Adipocyte (in vitro differentiated cells): ENCODE data around the gene PTK7.
"Not testable (repeated sequence)": the region's sequence is repeated elsewhere in the genome, so short reads cannot be mapped to it uniquely, and the experiment has no call there.

Source experiments
- DNase-seq: peaks from one replicate; pipeline ENCODE4 v3.0.0-alpha.2; 2015; ENCODE audit warnings: low read depth
- H3K27me3 ChIP-seq: replicated peaks from 2 replicates; pipeline ENCODE4 v1.7.0; 2013; ENCODE audit warnings: mild to moderate bottlenecking, low read length, moderate library complexity; ENCODE audit not compliant: control insufficient read depth, insufficient read depth
- H3K36me3 ChIP-seq: 2 replicates; pipeline ENCODE4 v1.7.0; 2013; ENCODE audit warnings: low read length, mild to moderate bottlenecking, moderate library complexity; ENCODE audit not compliant: control insufficient read depth, insufficient read depth, severe bottlenecking
- H3K4me1 ChIP-seq: 2 replicates; pipeline ENCODE4 v1.7.0; 2013; ENCODE audit warnings: mild to moderate bottlenecking, low read length, moderate library complexity; ENCODE audit not compliant: control insufficient read depth, insufficient read depth
- H3K4me3 ChIP-seq: 2 replicates; pipeline ENCODE4 v1.7.0; 2013; ENCODE audit warnings: mild to moderate bottlenecking, low read length, moderate library complexity
- H3K9ac ChIP-seq: 2 replicates; pipeline ENCODE4 v1.7.0; 2013; ENCODE audit warnings: mild to moderate bottlenecking, low read length, moderate library complexity
- H3K9me3 ChIP-seq: 2 replicates; pipeline ENCODE4 v1.7.0; 2013; ENCODE audit warnings: mild to moderate bottlenecking, low read length, moderate library complexity; ENCODE audit not compliant: control insufficient read depth

Gene PTK7

DNA sequence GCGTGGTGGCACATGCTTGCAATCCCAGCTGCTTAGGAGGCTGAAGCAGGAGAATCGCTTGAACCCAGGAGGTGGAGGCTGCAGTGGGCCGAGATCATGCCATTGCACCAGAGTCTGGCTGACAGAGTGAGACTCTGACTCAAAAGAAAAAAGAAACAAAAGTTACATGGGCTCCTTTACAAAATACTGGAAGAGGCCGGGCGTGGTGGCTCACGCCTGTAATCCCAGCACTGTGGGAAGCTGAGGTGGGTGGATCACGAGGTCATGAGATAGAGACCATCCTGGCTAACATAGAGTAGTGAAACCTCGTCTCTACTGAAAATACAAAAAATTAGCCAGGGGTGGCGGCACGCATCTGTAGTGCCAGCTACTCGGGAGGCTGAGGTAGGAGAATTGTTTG, 63.9 kb downstream of the PTK7 start:
- not testable (repeated sequence) for H3K36me3 ChIP-seq, H3K27me3 ChIP-seq, H3K4me3 ChIP-seq, DNase-seq, H3K9ac ChIP-seq, H3K9me3 ChIP-seq
- H3K4me1 ChIP-seq = peaks cover 11% of the 10 kb centered on the region

DNA sequence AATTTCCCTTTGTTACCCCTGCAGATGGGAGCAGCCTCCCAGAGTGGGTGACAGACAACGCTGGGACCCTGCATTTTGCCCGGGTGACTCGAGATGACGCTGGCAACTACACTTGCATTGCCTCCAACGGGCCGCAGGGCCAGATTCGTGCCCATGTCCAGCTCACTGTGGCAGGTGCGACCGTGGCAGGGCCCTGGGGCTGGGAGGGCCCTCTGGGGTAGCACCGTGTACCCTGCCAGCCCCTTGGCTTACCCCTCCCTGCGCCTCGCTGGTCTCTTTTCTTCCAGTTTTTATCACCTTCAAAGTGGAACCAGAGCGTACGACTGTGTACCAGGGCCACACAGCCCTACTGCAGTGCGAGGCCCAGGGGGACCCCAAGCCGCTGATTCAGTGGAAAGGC, 65.5 kb downstream of the PTK7 start:
- DNase-seq = no peak
- Histone ChIP-seq H3K27me3 (no peaks in the 10 kb centered on the region), H3K9me3 (no peaks in the 10 kb centered on the region), H3K4me3 (no peak overlapping the region), H3K36me3 (no peaks in the 10 kb centered on the region), H3K9ac (no peak overlapping the region), H3K4me1 (peaks cover 11% of the 10 kb centered on the region)

DNA sequence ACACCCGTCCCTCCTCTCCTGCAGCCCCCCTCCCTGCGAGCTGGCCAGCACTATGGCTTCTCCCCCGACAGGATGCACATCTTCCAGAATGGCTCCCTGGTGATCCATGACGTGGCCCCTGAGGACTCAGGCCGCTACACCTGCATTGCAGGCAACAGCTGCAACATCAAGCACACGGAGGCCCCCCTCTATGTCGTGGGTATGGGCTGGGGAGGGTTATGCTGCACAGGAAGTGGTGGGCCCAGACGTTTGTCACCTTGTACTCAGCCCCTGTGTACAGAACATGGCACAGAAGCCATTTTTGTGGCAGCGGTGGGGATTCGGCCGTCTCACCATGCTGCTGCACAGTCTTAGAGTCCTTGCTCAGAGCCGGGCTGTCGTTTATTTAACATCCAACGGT, 66.0 kb downstream of the PTK7 start:
- H3K27me3 ChIP-seq = no peaks in the 10 kb centered on the region
- H3K9ac ChIP-seq = no peak overlapping the region
- no peaks in the 10 kb centered on the region for H3K9me3 ChIP-seq
- peaks cover 14% of the 10 kb centered on the region for H3K4me1 ChIP-seq
- no peak for DNase-seq
- no peaks in the 10 kb centered on the region for H3K36me3 ChIP-seq
- no peak overlapping the region for H3K4me3 ChIP-seq

DNA sequence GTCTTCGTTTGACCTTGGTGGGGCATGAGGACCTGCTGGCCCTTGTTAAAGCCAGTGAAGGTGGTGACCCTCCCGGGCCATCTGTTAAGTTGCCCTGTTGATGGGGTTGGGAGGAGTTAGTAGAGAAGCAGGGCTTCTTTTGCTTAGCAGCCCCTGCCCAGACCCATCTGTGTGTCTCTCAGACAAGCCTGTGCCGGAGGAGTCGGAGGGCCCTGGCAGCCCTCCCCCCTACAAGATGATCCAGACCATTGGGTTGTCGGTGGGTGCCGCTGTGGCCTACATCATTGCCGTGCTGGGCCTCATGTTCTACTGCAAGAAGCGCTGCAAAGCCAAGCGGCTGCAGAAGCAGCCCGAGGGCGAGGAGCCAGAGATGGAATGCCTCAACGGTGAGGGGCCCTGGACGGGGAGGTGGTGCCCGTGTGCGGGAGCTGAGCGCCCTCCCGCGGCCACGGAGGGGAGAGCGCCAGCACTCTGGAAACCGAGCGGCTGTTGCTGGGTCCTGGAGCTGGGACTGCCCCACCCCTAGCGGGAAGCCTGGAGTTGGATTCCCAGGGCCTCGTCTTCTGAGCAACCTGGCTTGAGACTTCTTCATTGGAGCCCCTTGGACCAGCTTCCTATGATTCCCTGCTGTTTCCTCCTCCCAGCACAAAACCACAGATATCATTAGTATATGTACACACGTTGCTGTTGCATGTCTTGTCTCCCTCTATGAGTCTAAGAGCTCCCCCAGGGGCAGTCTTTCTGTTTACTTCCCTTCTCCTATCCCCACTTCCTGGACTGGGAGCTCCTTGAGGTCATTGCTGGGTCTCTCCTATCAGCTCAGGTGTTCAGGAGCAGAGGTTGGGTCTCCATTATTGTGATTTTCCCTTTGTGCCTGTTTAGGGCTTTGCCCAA, 67.4 kb downstream of the PTK7 start:
- H3K36me3 ChIP-seq = no peaks in the 10 kb centered on the region
- DNase-seq = peak; percentile 98
- H3K27me3 ChIP-seq = no peaks in the 10 kb centered on the region
- no peaks in the 10 kb centered on the region for H3K9me3 ChIP-seq
- H3K4me3 ChIP-seq = peak overlapping the region; percentile 1
- peaks cover 19% of the 10 kb centered on the region for H3K4me1 ChIP-seq
- peak overlapping the region; percentile 82 for H3K9ac ChIP-seq

DNA sequence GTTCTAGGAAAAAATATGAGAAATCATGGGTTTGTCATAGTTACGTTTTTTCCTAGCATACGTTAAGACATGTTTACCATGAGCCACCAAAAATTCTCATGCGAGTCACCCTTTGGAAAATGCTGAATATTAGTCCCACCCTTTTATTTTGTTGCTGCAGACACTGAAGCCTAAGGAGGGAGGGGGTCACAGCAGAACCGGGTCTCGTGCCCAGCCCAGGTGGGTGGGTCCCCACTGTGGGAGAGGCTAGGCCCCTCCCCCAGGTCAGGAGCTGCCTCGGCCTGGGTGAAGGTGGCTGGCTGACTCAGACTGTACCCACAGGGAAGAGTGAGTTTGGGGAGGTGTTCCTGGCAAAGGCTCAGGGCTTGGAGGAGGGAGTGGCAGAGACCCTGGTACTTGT, 68.8 kb downstream of the PTK7 start:
- H3K9ac ChIP-seq = no peak overlapping the region
- H3K27me3 ChIP-seq = no peaks in the 10 kb centered on the region
- no peak overlapping the region for H3K4me3 ChIP-seq
- H3K36me3 ChIP-seq = no peaks in the 10 kb centered on the region
- no peaks in the 10 kb centered on the region for H3K9me3 ChIP-seq
- no peak for DNase-seq
- peaks cover 27% of the 10 kb centered on the region for H3K4me1 ChIP-seq

GRCh38 chr6:43146261-43146660, 70.1 kb downstream of the PTK7 start:
- DNase-seq = no peak
- no peaks in the 10 kb centered on the region for H3K27me3 ChIP-seq
- H3K4me3 ChIP-seq = no peak overlapping the region
- H3K4me1 ChIP-seq = peaks cover 28% of the 10 kb centered on the region
- no peaks in the 10 kb centered on the region for H3K9me3 ChIP-seq
- no peak overlapping the region for H3K9ac ChIP-seq
- no peaks in the 10 kb centered on the region for H3K36me3 ChIP-seq

GRCh38 chr6:43146709-43147688, 70.9 kb downstream of the PTK7 start:
- no peaks in the 10 kb centered on the region for H3K36me3 ChIP-seq

GRCh38 chr6:43147691-43148477, 71.8 kb downstream of the PTK7 start:
- no peak overlapping the region for H3K4me3 ChIP-seq
- no peaks in the 10 kb centered on the region for H3K9me3 ChIP-seq
- DNase-seq = no peak
- peaks cover 28% of the 10 kb centered on the region for H3K4me1 ChIP-seq
- H3K36me3 ChIP-seq = no peaks in the 10 kb centered on the region
- no peaks in the 10 kb centered on the region for H3K27me3 ChIP-seq
- H3K9ac ChIP-seq = no peak overlapping the region

More at GRCh38 chr6:43146709-43147688, 70.9 kb downstream of the PTK7 start:
- H3K9ac ChIP-seq = no peak overlapping the region
- H3K9me3 ChIP-seq = no peaks in the 10 kb centered on the region
- no peaks in the 10 kb centered on the region for H3K27me3 ChIP-seq
- H3K4me3 ChIP-seq = no peak overlapping the region
- no peak for DNase-seq
- H3K4me1 ChIP-seq = peaks cover 28% of the 10 kb centered on the region

- no peaks in the 10 kb centered on the region for H3K36me3 ChIP-seq
These were observed 73.2 kb downstream of the PTK7 start for GRCh38 chr6:43149265-43149664.

DNA sequence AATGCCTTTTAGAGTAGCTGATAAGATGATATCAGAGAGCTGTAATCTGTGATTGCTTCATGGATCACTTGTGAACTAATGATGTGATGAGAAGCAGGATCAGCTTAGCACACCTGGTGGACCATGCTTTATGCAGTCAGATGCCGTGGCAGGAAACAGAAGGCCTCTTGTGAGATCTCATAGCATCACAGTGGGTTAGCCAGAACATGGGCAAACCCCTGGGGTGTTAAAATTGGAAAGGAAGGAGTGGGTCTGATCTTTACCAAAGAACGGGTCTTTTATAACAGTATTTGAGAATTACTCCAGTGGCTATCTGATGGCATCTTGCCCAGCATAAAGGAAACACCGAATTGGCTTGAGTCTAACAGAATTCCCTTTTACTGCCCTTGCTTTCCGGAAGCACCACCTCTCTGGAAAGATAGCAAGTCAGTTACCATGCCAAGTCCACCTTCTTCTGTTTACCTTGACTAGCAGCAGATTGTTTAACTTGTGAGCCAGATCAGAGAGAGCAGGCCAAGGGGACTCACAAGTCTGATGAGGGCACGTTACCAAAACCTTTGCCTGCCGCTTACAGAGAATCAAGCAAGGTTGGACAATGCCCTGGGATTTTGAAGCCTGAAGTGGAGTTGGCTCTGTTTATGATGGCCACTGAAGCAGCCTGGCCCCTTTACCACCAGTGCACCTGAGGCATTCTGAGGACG, 74.1 kb downstream of the PTK7 start:
- Histone ChIP-seq H3K4me1 (peaks cover 17% of the 10 kb centered on the region), H3K36me3 (no peaks in the 10 kb centered on the region), H3K9ac (no peak overlapping the region), H3K4me3 (no peak overlapping the region), H3K9me3 (no peaks in the 10 kb centered on the region), H3K27me3 (no peaks in the 10 kb centered on the region)
- DNase-seq = no peak

More at GRCh38 chr6:43149265-43149664, 73.2 kb downstream of the PTK7 start:
- Histone ChIP-seq H3K9me3 (no peaks in the 10 kb centered on the region), H3K4me3 (no peak overlapping the region), H3K27me3 (no peaks in the 10 kb centered on the region), H3K9ac (peak overlapping the region; percentile 20), H3K4me1 (peaks cover 17% of the 10 kb centered on the region)
- peak; percentile 37 for DNase-seq
